SU-DHL-6 (cell line): ENCODE data around the gene MISP.

Source experiments
- H2AFZ ChIP-seq: fragments of 200-600 bp; sonication (generic); 2 replicates; pipeline ENCODE4 v1.6.1; 2014; ENCODE audit warnings: low read depth, mild to moderate bottlenecking, moderate library complexity, mixed read lengths, antibody characterized with exemption, low read length; ENCODE audit not compliant: severe bottlenecking
- H3F3A ChIP-seq: fragments of 200-600 bp; shearing (Covaris generic); 2 replicates; pipeline ENCODE4 v1.6.0; 2016; ENCODE audit warnings: antibody characterized with exemption, mild to moderate bottlenecking; ENCODE audit not compliant: insufficient read depth
- H3K27ac ChIP-seq: fragments of 200-600 bp; sonication (generic); 2 replicates; pipeline ENCODE4 v1.5.1; 2016; ENCODE audit warnings: low read depth, mild to moderate bottlenecking, low read length, moderate library complexity, mixed read lengths
- H3K27me3 ChIP-seq: fragments of 200-600 bp; sonication (generic), shearing (Covaris generic); 2 replicates; pipeline ENCODE4 v1.6.0; 2014; ENCODE audit warnings: mild to moderate bottlenecking, low read length
- H3K36me3 ChIP-seq: fragments of 200-600 bp; sonication (generic); 2 replicates; pipeline ENCODE4 v1.6.1; 2014; ENCODE audit warnings: mild to moderate bottlenecking, low read length, mixed read lengths
- H3K4me2 ChIP-seq: fragments of 300-600, 200-600 bp; shearing (Covaris generic), sonication (generic); 2 replicates; pipeline ENCODE4 v1.6.0; 2014; ENCODE audit warnings: low read length, low read depth, mild to moderate bottlenecking; ENCODE audit not compliant: poor library complexity, severe bottlenecking
- H3K4me3 ChIP-seq: fragments of 200-600 bp; sonication (generic); 2 replicates; pipeline ENCODE4 v1.5.1; 2014; ENCODE audit warnings: antibody characterized with exemption, low read length, mild to moderate bottlenecking, mixed read lengths; ENCODE audit not compliant: insufficient read depth, poor library complexity, severe bottlenecking
- H3K79me2 ChIP-seq: fragments of 200-600 bp; sonication (generic); 2 replicates; pipeline ENCODE4 v1.6.1; 2014; ENCODE audit warnings: mild to moderate bottlenecking, low read length, moderate library complexity; ENCODE audit not compliant: insufficient read depth
- H3K9ac ChIP-seq: fragments of 200-600 bp; sonication (generic); 2 replicates; pipeline ENCODE4 v1.7.0; 2014; ENCODE audit warnings: mild to moderate bottlenecking, low read length
- H3K9me2 ChIP-seq: fragments of 200-600 bp; sonication (generic); replicated peaks from 2 replicates; pipeline ENCODE4 v1.6.1; 2014; ENCODE audit warnings: low read length; ENCODE audit not compliant: insufficient read depth
- H3K9me3 ChIP-seq: fragments of 200-600 bp; sonication (generic); 2 replicates; pipeline ENCODE4 v1.6.1; 2014; ENCODE audit warnings: low read length, mixed read lengths; ENCODE audit not compliant: insufficient read depth
- H4K20me1 ChIP-seq: fragments of 200-600 bp; sonication (generic); 2 replicates; pipeline ENCODE4 v1.6.1; 2014; ENCODE audit warnings: low read depth, mild to moderate bottlenecking, antibody characterized with exemption, low read length, moderate library complexity, mixed read lengths
- EZH2phosphoT487 ChIP-seq: fragments of 200-600 bp; sonication (generic), shearing (Covaris generic); conservative IDR thresholded peaks from 2 replicates; pipeline ENCODE4 v1.6.1; 2018; ENCODE audit warnings: mild to moderate bottlenecking, antibody characterized with exemption, low read length, moderate library complexity, mixed read lengths
- TF ChIP-seq, protein P1 (sequence below): fragments of 200-600 bp; sonication (generic); IDR thresholded peaks from one replicate; pipeline ENCODE4 v1.5.1; 2017; ENCODE audit warnings: antibody characterized with exemption, mild to moderate bottlenecking, low read length, moderate library complexity; ENCODE audit not compliant: insufficient read depth, poor library complexity, severe bottlenecking

MISP gene

GRCh38 chr19:796692-797527, 46.0 kb downstream of the MISP start, which contains the start of gene PTBP1:
PTBP1 (plus strand) TSS chr19:797452; CDS start chr19:797498, 46 bp downstream.
- no peak for TF ChIP-seq EZH2phosphoT487
- TF ChIP-seq, protein P1, sequence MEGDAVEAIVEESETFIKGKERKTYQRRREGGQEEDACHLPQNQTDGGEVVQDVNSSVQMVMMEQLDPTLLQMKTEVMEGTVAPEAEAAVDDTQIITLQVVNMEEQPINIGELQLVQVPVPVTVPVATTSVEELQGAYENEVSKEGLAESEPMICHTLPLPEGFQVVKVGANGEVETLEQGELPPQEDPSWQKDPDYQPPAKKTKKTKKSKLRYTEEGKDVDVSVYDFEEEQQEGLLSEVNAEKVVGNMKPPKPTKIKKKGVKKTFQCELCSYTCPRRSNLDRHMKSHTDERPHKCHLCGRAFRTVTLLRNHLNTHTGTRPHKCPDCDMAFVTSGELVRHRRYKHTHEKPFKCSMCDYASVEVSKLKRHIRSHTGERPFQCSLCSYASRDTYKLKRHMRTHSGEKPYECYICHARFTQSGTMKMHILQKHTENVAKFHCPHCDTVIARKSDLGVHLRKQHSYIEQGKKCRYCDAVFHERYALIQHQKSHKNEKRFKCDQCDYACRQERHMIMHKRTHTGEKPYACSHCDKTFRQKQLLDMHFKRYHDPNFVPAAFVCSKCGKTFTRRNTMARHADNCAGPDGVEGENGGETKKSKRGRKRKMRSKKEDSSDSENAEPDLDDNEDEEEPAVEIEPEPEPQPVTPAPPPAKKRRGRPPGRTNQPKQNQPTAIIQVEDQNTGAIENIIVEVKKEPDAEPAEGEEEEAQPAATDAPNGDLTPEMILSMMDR = no peak
- Histone ChIP-seq H3K4me2 (peak within 1 kb of the TSS; percentile 78), H2AFZ (peak within 1 kb of the TSS; percentile 90), H4K20me1 (peaks cover 23% of the 10 kb centered on the region), H3K4me3 (peak within 1 kb of the TSS; percentile 74), H3K9ac (peak within 1 kb of the TSS; percentile 98), H3K36me3 (peaks cover 8% of the 10 kb centered on the region; the same call in 1 of the 2 replicates), H3K9me2 (no peaks in the 10 kb centered on the region), H3K27ac (peak within 1 kb of the TSS; percentile 90), H3K9me3 (no peaks in the 10 kb centered on the region), H3F3A (no peaks in the 10 kb centered on the region), H3K79me2 (peaks cover 41% of the 10 kb centered on the region), H3K27me3 (no peaks in the 10 kb centered on the region)

- peak overlapping the region; percentile 74 for H3K4me3 ChIP-seq
- no peaks in the 10 kb centered on the region for H3F3A ChIP-seq
- H3K27me3 ChIP-seq = no peaks in the 10 kb centered on the region
- peaks cover 32% of the 10 kb centered on the region for H4K20me1 ChIP-seq
- no peaks in the 10 kb centered on the region for H3K9me2 ChIP-seq
- H3K9ac ChIP-seq = peak overlapping the region; percentile 98
- H3K79me2 ChIP-seq = peaks cover 49% of the 10 kb centered on the region
- H3K4me2 ChIP-seq = peak overlapping the region; percentile 78
- H2AFZ ChIP-seq = no peak overlapping the region
- no peaks in the 10 kb centered on the region for H3K9me3 ChIP-seq
- TF ChIP-seq, protein P1 = no peak
- TF ChIP-seq EZH2phosphoT487 = no peak
- H3K36me3 ChIP-seq = peaks cover 8% of the 10 kb centered on the region; the same call in 1 of the 2 replicates
- H3K27ac ChIP-seq = peak overlapping the region; percentile 90
These were observed 46.9 kb downstream of the MISP start for GRCh38 chr19:797528-798414.

GRCh38 chr19:798415-799075, 47.6 kb downstream of the MISP start:
- no peaks in the 10 kb centered on the region for H3K9me2 ChIP-seq
- no peaks in the 10 kb centered on the region for H3F3A ChIP-seq
- no peaks in the 10 kb centered on the region for H3K9me3 ChIP-seq
- TF ChIP-seq, protein P1 = no peak
- no peak for TF ChIP-seq EZH2phosphoT487
- H3K79me2 ChIP-seq = peaks cover 57% of the 10 kb centered on the region
- H3K36me3 ChIP-seq = peaks cover 8% of the 10 kb centered on the region; the same call in 1 of the 2 replicates
- peak overlapping the region; percentile 98 for H3K9ac ChIP-seq
- no peak overlapping the region for H2AFZ ChIP-seq
- H3K4me2 ChIP-seq = peak overlapping the region; percentile 78
- H4K20me1 ChIP-seq = peaks cover 34% of the 10 kb centered on the region
- H3K27me3 ChIP-seq = no peaks in the 10 kb centered on the region
- H3K4me3 ChIP-seq = peak overlapping the region; percentile 74
- H3K27ac ChIP-seq = peak overlapping the region; percentile 90
